GM23338 (cell line): Measurements from ENCODE around the gene ANKRD65.

Experiments
- CREB1 ChIP-seq: fragments of 250-450 bp; sonication (Bioruptor Pico); IDR thresholded peaks from 2 replicates; pipeline ENCODE4 v1.5.0; 2020; ENCODE audit warnings: low read depth, mild to moderate bottlenecking, moderate library complexity
- CTCF ChIP-seq, 2 experiments: fragments of 200-600 bp in 1 of 2; sonication (generic) in 1 of 2; conservative IDR thresholded peaks; 2 replicates each; pipeline versions ENCODE4 v1.5.1 to v1.6.1; 2016 to 2017; ENCODE audit warnings: antibody characterized with exemption in 2 of 2, low read depth in 2 of 2, mild to moderate bottlenecking in 2 of 2, moderate library complexity in 1 of 2
- ETS1 ChIP-seq: IDR thresholded peaks from 2 replicates; pipeline ENCODE4 v1.6.1; 2016; ENCODE audit warnings: antibody characterized with exemption
- EZH2 ChIP-seq: fragments of 200-600 bp; sonication (generic); IDR thresholded peaks from one replicate; pipeline ENCODE4 v1.8.0; 2017; ENCODE audit warnings: antibody characterized with exemption, mild to moderate bottlenecking, low read depth; ENCODE audit not compliant: unreplicated experiment
- EZH2phosphoT487 ChIP-seq: fragments of 200-600 bp; sonication (generic); IDR thresholded peaks from one replicate; pipeline ENCODE4 v1.8.1; 2018; ENCODE audit warnings: antibody characterized with exemption; ENCODE audit not compliant: unreplicated experiment
- NANOG ChIP-seq: IDR thresholded peaks from 2 replicates; pipeline ENCODE4 v1.6.1; 2016; ENCODE audit warnings: antibody characterized with exemption, borderline replicate concordance
- POLR2AphosphoS5 ChIP-seq: IDR thresholded peaks from 2 replicates; pipeline ENCODE4 v1.6.1; 2016; ENCODE audit warnings: antibody characterized with exemption, low read depth
- REST ChIP-seq: IDR thresholded peaks from one replicate; pipeline ENCODE4 v1.6.1; 2018; ENCODE audit warnings: antibody characterized with exemption; ENCODE audit not compliant: unreplicated experiment
- ZNF331 ChIP-seq: fragments of 250-450 bp; sonication (Bioruptor Pico); IDR thresholded peaks from 2 replicates; pipeline ENCODE4 v1.5.0; 2020; ENCODE audit warnings: low read depth, mild to moderate bottlenecking, moderate library complexity

- TF ChIP-seq CTCF (conservative IDR thresholded peaks at IDR 0.05; ENCODE audit: low read depth in 2 of 2) (no peak), ETS1 (no peak), REST (no peak), POLR2AphosphoS5 (no peak), EZH2 (no peak), EZH2phosphoT487 (no peak), ZNF331 (CRISPR knock-in tag) (no peak), CREB1 (CRISPR knock-in tag) (no peak), NANOG (no peak)
Observed at GRCh38 chr1:1387098-1388077, 33.7 kb downstream of the ANKRD65 start.
